ENCODE data around the gene GRID1.

GRCh38 chr10:86233131-86233530 is 133.5 kb downstream of the GRID1 start:
- no peak for TF ChIP-seq EZH2 (IDR thresholded peaks at IDR 0.05)
- TF ChIP-seq POLR2AphosphoS5 (IDR thresholded peaks at IDR 0.05; ENCODE audit: borderline replicate concordance, low read depth, low read length): no peak
- no peak for TF ChIP-seq FOXP2 (optimal IDR thresholded peaks at IDR 0.05; ENCODE audit: control extremely low read depth, extremely low read length, insufficient read depth)
